ENCODE results near the gene MYL4. TPM values are rescaled to one million over a fixed set of nuclear protein-coding genes. Genes with fewer than 3 reads are reported as not detected.

Gene MYL4
- total and polyA plus RNA-seq, 2 of the 8 experiments (the other 6 are each of a cell fraction or from before 2014, with no cell fraction given) = 0.12 TPM; not detected in 1

- TF ChIP-seq CBX8 (IDR thresholded peaks at IDR 0.05; ENCODE audit: borderline replicate concordance, low read depth, low read length) = no peak
- TF ChIP-seq CREB1 (IDR thresholded peaks at IDR 0.05) = no peak
These were observed 29.3 kb downstream of the MYL4 start (continued) for GRCh38 chr17:47238321-47239010.
